Effector memory CD4-positive, alpha-beta T cell (primary cell): Measurements from ENCODE around the gene HOPX.
"Not testable (repeated sequence)": the region's sequence is repeated elsewhere in the genome, so short reads cannot be mapped to it uniquely, and the experiment has no call there.

ENCODE experiments used
- DNase-seq, 3 donors: peaks; one replicate each; pipeline ENCODE4 v3.0.0-alpha.2; 2020
- H3K27ac ChIP-seq: 2 replicates; pipeline ENCODE4 v1.7.0; 2013; ENCODE audit warnings: mild to moderate bottlenecking, low read length, moderate library complexity; ENCODE audit not compliant: insufficient read depth, poor library complexity, severe bottlenecking
- H3K27me3 ChIP-seq: replicated peaks from 2 replicates; pipeline ENCODE4 v1.7.0; 2013; ENCODE audit warnings: mild to moderate bottlenecking, low read length; ENCODE audit not compliant: insufficient read depth, control insufficient read depth, poor library complexity, severe bottlenecking
- H3K36me3 ChIP-seq: 2 replicates; pipeline ENCODE4 v1.7.0; 2013; ENCODE audit warnings: mild to moderate bottlenecking, low read length, moderate library complexity; ENCODE audit not compliant: control insufficient read depth, insufficient read depth
- H3K4me1 ChIP-seq: 2 replicates; pipeline ENCODE4 v1.7.0; 2013; ENCODE audit warnings: low read length, mild to moderate bottlenecking; ENCODE audit not compliant: control insufficient read depth, insufficient read depth, poor library complexity, severe bottlenecking
- H3K4me3 ChIP-seq: 2 replicates; pipeline ENCODE4 v1.7.0; 2013; ENCODE audit warnings: low read length, low read depth, mild to moderate bottlenecking; ENCODE audit not compliant: insufficient read depth, poor library complexity, severe bottlenecking
- H3K9me3 ChIP-seq: 2 replicates; pipeline ENCODE4 v1.7.0; 2013; ENCODE audit warnings: mild to moderate bottlenecking, low read length, moderate library complexity; ENCODE audit not compliant: control insufficient read depth

HOPX gene

DNA sequence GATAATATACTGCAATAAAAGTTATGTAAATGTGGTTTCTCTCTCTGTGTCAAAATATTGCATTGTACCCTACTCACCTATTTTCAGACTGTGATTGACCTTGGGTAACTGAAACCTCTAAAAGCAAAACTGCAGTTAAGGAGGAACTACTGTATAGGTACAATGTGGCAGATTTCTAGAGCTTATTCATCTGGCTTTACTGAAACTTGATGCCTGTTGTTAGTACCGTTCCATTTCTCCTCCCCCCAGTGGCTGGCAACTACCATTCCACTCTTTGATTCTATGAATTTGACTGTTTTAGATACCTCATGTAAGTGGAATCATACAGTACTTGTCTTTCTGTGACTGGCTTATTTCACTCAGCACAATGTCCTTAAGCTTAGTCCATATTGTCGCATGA lies 61.9 kb downstream of the HOPX start:
- Histone ChIP-seq H3K27me3 (no peaks in the 10 kb centered on the region), H3K4me3 (no peak overlapping the region), H3K36me3 (no peaks in the 10 kb centered on the region), H3K4me1 (no peaks in the 10 kb centered on the region), H3K9me3 (no peaks in the 10 kb centered on the region), H3K27ac (no peak overlapping the region)
- DNase-seq: no peak

DNA sequence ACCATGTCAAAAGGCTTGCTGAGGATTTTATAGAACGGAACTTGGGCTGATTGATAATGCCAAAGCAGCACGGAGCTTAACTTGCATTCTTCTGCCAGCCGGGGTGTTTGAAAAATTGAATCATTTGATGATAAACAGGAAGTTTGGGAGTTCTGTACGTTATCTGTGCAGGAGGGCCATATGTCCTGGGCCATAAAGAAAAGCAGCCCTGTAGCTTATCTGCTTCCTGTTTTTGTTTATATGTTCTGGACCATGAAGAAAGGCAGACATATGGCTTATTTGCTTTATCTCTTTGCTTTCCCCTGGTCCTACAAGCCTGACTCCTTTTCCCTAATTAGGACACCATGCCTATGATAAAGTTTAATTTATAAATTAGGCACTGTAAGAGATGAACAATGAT lies 62.4 kb downstream of the HOPX start:
- H3K27ac ChIP-seq: no peak overlapping the region
- no peak overlapping the region for H3K4me3 ChIP-seq
- DNase-seq: no peak
- H3K27me3 ChIP-seq: no peaks in the 10 kb centered on the region
- no peaks in the 10 kb centered on the region for H3K36me3 ChIP-seq
- no peaks in the 10 kb centered on the region for H3K9me3 ChIP-seq
- no peaks in the 10 kb centered on the region for H3K4me1 ChIP-seq

DNA sequence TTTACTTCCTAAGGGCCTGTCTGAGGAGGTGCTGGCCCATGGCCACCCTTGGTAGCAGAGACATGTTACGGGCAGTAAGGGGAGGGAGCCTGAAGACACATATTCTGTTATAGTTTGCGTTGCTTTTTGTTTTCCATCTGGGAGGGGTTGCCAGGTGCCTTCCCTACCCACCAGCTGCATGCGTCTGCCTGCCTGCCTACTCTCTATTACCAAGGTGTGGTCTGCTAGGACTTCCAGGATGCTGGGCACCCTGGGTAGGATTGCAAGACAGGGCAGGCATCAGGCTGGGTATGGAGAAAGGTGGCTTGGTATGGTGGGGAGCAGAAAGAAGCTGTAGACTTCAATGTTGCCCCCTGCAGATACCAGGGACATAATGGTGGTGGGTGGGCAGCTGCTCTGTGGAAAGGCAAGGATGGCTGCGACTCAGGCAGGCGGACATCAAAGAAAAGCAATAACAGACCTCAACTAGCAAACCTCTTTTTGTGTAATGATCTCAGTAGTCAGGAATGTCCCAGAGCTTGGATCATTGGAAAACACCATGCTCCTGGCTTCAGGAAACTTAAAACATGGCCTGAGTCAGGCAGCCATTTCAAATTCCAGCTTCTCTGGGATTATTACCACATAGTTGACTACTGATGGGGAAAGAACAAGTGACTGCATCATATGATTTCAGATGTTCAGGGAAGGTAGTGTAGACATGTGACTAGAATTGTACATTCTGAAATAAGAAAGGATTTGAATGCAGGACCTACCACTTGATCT lies 67.8 kb downstream of the HOPX start:
- no peak for DNase-seq
- Histone ChIP-seq H3K4me3 (no peak overlapping the region), H3K36me3 (no peaks in the 10 kb centered on the region), H3K27ac (no peak overlapping the region), H3K4me1 (no peaks in the 10 kb centered on the region), H3K27me3 (no peaks in the 10 kb centered on the region), H3K9me3 (no peaks in the 10 kb centered on the region)

DNA sequence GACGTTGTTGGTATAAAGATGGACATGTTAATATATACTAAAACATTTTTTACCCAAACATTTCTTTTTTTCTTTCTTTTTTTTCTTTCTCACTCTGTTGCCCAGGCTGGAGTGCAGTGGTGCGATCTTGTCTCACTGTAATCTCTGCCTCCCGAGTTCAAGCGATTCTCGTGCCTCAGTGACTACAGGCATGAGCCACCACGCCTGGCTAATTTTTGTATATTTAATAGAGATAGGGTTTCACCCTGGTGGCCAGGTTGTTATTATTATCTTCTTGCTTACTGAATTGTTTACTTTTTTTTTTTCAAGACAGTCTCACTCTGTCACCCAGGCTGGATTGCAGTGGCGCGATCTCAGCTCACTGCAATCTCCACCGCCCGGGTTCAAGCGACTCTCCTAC lies 68.8 kb downstream of the HOPX start:
- H3K4me3 ChIP-seq: no peak overlapping the region
- no peak overlapping the region for H3K27ac ChIP-seq
- no peaks in the 10 kb centered on the region for H3K36me3 ChIP-seq
- no peaks in the 10 kb centered on the region for H3K27me3 ChIP-seq
- no peaks in the 10 kb centered on the region for H3K9me3 ChIP-seq
- H3K4me1 ChIP-seq: no peaks in the 10 kb centered on the region
- no peak for DNase-seq

DNA sequence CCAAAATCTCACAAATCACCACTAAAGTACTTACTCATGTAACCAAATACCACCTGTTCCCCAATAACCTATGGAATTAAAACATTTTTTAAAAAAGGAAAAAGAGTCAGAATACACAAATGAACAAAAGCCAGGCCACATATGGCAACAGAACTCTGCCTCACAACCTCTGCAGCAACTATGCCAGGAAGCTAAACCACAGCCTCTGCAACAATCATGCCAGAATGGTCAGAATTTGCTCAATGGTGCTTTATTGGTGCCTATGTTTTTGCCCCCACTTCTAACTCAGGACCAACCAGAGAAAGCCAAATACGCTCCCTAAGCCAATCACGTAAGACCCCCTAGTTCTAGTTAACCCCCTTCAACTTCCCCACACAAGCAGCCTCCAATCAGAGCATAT lies 69.6 kb downstream of the HOPX start:
- H3K27me3 ChIP-seq: no peaks in the 10 kb centered on the region
- no peaks in the 10 kb centered on the region for H3K4me1 ChIP-seq
- no peak for DNase-seq
- no peaks in the 10 kb centered on the region for H3K9me3 ChIP-seq
- no peak overlapping the region for H3K27ac ChIP-seq
- H3K4me3 ChIP-seq: no peak overlapping the region
- H3K36me3 ChIP-seq: no peaks in the 10 kb centered on the region

DNA sequence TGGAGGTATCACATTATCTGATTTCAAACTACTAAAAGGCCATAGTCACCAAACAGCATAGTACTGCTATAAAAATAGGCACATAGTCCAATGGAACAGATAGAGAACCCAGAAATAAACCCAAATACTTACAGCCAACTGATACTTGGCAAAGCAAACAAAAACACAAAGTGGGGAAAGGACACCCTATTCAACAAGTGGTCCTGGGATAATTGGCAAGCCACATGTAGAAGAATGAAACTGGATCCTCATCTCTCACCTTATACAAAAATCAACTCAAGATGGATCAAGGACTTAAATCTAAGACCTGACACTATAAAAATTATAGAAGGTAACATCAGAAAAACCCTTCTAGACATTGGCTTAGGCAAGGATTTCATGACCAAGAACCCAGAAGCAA lies 70.9 kb downstream of the HOPX start:
- H3K4me1 ChIP-seq, DNase-seq, H3K9me3 ChIP-seq, H3K4me3 ChIP-seq, H3K27ac ChIP-seq, H3K27me3 ChIP-seq, H3K36me3 ChIP-seq: not testable (repeated sequence)

DNA sequence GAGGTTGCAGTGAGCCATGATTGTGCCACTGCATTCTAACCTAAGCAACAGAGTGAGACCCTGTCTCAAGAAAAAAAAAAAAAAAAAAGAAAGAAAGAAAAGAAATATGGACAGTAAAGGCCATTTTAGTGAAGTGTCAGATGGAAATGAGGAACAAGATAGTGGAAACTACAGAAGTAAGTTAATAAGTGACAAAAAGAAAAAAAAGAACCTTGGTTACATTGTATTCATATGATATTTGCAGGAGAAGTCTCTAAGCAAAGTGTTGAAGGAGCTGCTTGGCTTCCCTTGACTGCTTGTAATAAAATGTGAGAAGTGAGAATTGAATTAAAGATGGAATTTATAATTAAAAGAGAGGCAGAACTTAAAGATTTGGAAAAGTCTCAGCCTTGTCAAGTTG lies 73.2 kb downstream of the HOPX start:
- no peak for DNase-seq
- Histone ChIP-seq H3K27me3 (no peaks in the 10 kb centered on the region), H3K36me3 (no peaks in the 10 kb centered on the region), H3K9me3 (no peaks in the 10 kb centered on the region), H3K27ac (no peak overlapping the region), H3K4me1 (no peaks in the 10 kb centered on the region), H3K4me3 (no peak overlapping the region)

DNA sequence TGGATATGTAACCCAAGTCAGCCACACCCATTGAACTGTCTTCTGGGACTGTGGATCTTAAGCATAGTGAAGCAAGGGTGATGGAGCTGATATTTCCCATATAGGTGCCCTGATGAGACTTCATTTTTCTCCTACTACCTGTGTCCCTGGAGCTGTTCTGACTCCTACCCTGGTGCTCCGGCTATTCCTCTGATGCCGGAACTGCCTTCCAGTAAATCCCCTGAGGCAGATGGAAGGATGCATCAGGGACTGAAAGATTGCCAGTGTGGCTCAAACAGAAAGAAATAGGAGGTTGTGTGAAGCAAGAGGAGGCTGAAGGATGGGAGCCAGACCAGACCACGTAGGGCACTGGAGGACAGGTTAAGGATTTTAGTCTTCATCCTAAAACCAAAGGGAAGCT lies 74.7 kb downstream of the HOPX start:
- H3K36me3 ChIP-seq: no peaks in the 10 kb centered on the region
- DNase-seq: no peak
- no peaks in the 10 kb centered on the region for H3K27me3 ChIP-seq
- no peaks in the 10 kb centered on the region for H3K4me1 ChIP-seq
- no peaks in the 10 kb centered on the region for H3K9me3 ChIP-seq
- no peak overlapping the region for H3K27ac ChIP-seq
- H3K4me3 ChIP-seq: no peak overlapping the region

DNA sequence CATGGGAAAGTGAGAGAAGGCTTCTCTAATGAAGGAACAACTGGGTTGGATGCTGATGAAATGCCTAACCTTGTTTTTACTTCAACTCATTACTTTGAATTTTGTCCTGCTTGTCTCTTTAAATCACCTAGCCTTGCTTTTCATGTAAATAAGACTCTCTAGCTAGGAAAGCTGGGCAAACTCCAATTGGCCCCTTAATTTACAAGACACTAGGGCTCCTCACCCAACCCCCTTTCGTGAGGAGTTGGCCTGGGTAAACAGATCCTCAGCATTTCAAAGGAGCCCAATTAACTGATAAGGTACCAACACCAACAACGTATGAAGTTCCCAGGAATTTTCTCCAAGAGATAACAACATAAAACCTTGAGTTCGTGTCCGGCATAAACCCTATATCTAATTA lies 75.6 kb downstream of the HOPX start:
- not testable (repeated sequence) for H3K36me3 ChIP-seq, H3K9me3 ChIP-seq, H3K4me1 ChIP-seq, H3K27me3 ChIP-seq, H3K27ac ChIP-seq, H3K4me3 ChIP-seq, DNase-seq

DNA sequence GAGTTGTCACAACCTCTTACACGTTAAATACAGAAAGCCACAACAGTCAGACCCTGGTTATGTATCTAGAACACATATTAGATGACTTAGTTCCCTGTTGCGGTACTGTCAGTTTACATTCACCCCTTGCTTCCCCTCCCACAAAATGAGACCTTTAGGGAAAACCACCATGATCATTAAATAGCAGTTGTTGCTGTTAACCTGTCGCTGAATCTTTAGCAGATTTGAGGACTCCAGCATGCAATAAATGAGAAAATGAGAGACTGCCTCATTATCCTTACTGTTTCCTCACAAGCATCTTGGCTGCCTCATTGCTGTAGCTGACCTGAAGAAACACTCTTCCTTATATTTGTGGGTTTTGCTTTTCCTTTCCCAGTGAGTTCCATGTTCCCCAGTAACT lies 77.8 kb downstream of the HOPX start:
- Histone ChIP-seq H3K4me3 (no peak overlapping the region), H3K27ac (no peak overlapping the region), H3K9me3 (no peaks in the 10 kb centered on the region), H3K27me3 (no peaks in the 10 kb centered on the region), H3K4me1 (no peaks in the 10 kb centered on the region), H3K36me3 (no peaks in the 10 kb centered on the region)
- no peak for DNase-seq
